GM12878 (cell line): Measurements from ENCODE around the gene TNK1. TPM values are rescaled to one million over a fixed set of nuclear protein-coding genes. Genes with fewer than 3 reads are reported as not detected.
"Not testable (repeated sequence)": the region's sequence is repeated elsewhere in the genome, so short reads cannot be mapped to it uniquely, and the experiment has no call there.

Source experiments
- ATAC-seq: fragments of 200-7000 bp; cut with Tn5 transposase; 3 replicates; pipeline ENCODE4 v1.9.1; 2020; ENCODE audit warnings: mild to moderate bottlenecking, moderate library complexity
- BruUV-seq: library from RNA; stranded (reverse); fragments of 400-500 nt; replicated peaks from 2 replicates; lab custom pipeline; 2021; lab: Mats Ljungman, UMichigan
- CTCF ChIA-PET: fragments of 300-600 bp; sonication (Branson Sonifier 250); formaldehyde crosslinking; extraction: SDS; loops from one replicate; lab custom pipeline; 2021; ENCODE audit warnings: inconsistent platforms; lab: Yijun Ruan, JAX
- POLR2A ChIA-PET: fragments of 350-600 bp; formaldehyde crosslinking; extraction: SDS; loops from one replicate; lab custom pipeline; 2021; ENCODE audit warnings: inconsistent platforms; lab: Charles Lee
- RAD21 ChIA-PET: fragments of 300-600 bp; sonication (Branson Sonifier 250); formaldehyde crosslinking; loops from one replicate; lab custom pipeline; 2023; ENCODE audit warnings: antibody characterized with exemption; ENCODE audit not compliant: unreplicated experiment; lab: Charles Lee
- SMC1A ChIA-PET: fragments of 300-600 bp; sonication (Branson Sonifier 250); formaldehyde crosslinking; loops from one replicate; lab custom pipeline; 2023; ENCODE audit not compliant: unreplicated experiment, uncharacterized antibody; lab: Charles Lee
- DNase-seq: peaks from one replicate; pipeline ENCODE4 v3.0.0-alpha.2; 2011; ENCODE audit warnings: low read depth, low spot score
- FAIRE-seq: peaks from 3 replicates; lab custom pipeline; 2011; peaks lifted over from hg19 to GRCh38; lab: Jason Lieb, UNC
- H2AFZ ChIP-seq: 2 replicates; pipeline ENCODE4 v1.6.0; 2011; ENCODE audit warnings: low read depth, low read length, control low read depth; ENCODE audit not compliant: control insufficient read depth
- H3K27ac ChIP-seq: 2 replicates; pipeline ENCODE4 v1.5.1; 2011; ENCODE audit warnings: control low read depth; ENCODE audit not compliant: control insufficient read depth, insufficient read depth
- H3K27me3 ChIP-seq, 2 experiments: replicated peaks in 1 of 2; 2 replicates each; pipeline versions ENCODE4 v1.6.0 to v1.6.1; 2011; ENCODE audit warnings: low read length in 1 of 2; ENCODE audit not compliant: control insufficient read depth in 2 of 2, insufficient read depth in 2 of 2
- H3K36me3 ChIP-seq, 2 experiments: 2 replicates each; pipeline ENCODE4 v1.5.1; 2011; ENCODE audit warnings: low read length in 1 of 2; ENCODE audit not compliant: control insufficient read depth in 2 of 2, insufficient read depth in 2 of 2
- H3K4me1 ChIP-seq: 2 replicates; pipeline ENCODE4 v1.6.1; 2011; ENCODE audit warnings: mild to moderate bottlenecking, low read length, moderate library complexity, mixed read lengths; ENCODE audit not compliant: control insufficient read depth, insufficient read depth
- H3K4me2 ChIP-seq: 2 replicates; pipeline ENCODE4 v1.6.0; 2011; ENCODE audit warnings: control low read depth; ENCODE audit not compliant: control insufficient read depth, insufficient read depth
- H3K4me3 ChIP-seq: fragments of 200-600 bp; sonication (generic); 2 replicates; pipeline ENCODE4 v1.5.1; 2016
- H3K79me2 ChIP-seq: 2 replicates; pipeline ENCODE4 v1.6.0; 2011; ENCODE audit warnings: low read length; ENCODE audit not compliant: control insufficient read depth, insufficient read depth
- H3K9ac ChIP-seq: 2 replicates; pipeline ENCODE4 v1.8.0; 2011; ENCODE audit warnings: low read length, control low read depth, mixed read lengths; ENCODE audit not compliant: control insufficient read depth, insufficient read depth
- H3K9me3 ChIP-seq: replicated peaks from 3 replicates; pipeline ENCODE4 v1.5.1; 2011; ENCODE audit warnings: mild to moderate bottlenecking, low read length; ENCODE audit not compliant: control insufficient read depth, insufficient read depth
- H4K20me1 ChIP-seq: 2 replicates; pipeline ENCODE4 v1.6.0; 2011; ENCODE audit not compliant: control insufficient read depth, insufficient read depth
- BCLAF1 ChIP-seq: fragments of 450-650 bp; IDR thresholded peaks from 2 replicates; pipeline ENCODE4 v1.6.1; 2017; ENCODE audit warnings: antibody characterized with exemption, mild to moderate bottlenecking, moderate library complexity
- CTCF ChIP-seq, 3 experiments: IDR thresholded peaks in 2 of 3; conservative IDR thresholded peaks in 1 of 3; 2 replicates each; pipeline ENCODE4 v1.5.1; 2011; ENCODE audit warnings: low read depth in 3 of 3, low read length in 3 of 3, mild to moderate bottlenecking in 3 of 3, control low read depth in 2 of 3, moderate library complexity in 2 of 3, inconsistent platforms in 1 of 3, mixed read lengths in 1 of 3; ENCODE audit not compliant: control insufficient read depth in 2 of 3, insufficient read depth in 1 of 3; ENCODE audit errors: extremely low read depth in 1 of 3
- E2F8 ChIP-seq: fragments of 450-650 bp; IDR thresholded peaks from 2 replicates; pipeline ENCODE4 v1.6.1; 2018; ENCODE audit warnings: mild to moderate bottlenecking, low read depth, moderate library complexity; ENCODE audit not compliant: partially characterized antibody
- POLR2AphosphoS5 ChIP-seq: IDR thresholded peaks from 2 replicates; pipeline ENCODE4 v1.6.1; 2011; ENCODE audit warnings: mild to moderate bottlenecking, low read length, inconsistent platforms
- ZBTB4 ChIP-seq: fragments of 450-650 bp; formaldehyde crosslinking; IDR thresholded peaks from 2 replicates; pipeline ENCODE4 v1.4.0; 2022; ENCODE audit warnings: mild to moderate bottlenecking, moderate library complexity
- WGBS: methylation state at CpG from one replicate; pipeline ENCODE4 v1.1.6; 2016; ENCODE audit warnings: low lambda C conversion rate; ENCODE audit not compliant: insufficient replicate concordance, insufficient coverage; ENCODE audit errors: missing lambda C conversion rate; 5-methylcytosine and 5-hydroxymethylcytosine counted together
- in situ Hi-C: fragments of 300-500 bp; cut with MboI; formaldehyde crosslinking; loops from 9 replicates; pipeline ENCODE4 v1.14.3; 2018; ENCODE audit warnings: mixed read lengths
- intact Hi-C: fragments of 100-400 bp; cut with micrococcal nuclease; formaldehyde crosslinking; loops from one replicate; pipeline ENCODE4 v1.14.2; 2022; ENCODE audit not compliant: unreplicated experiment
- polyA plus RNA-seq, 11 experiments: library from polyadenylated mRNA; depleted of rRNA in 4 of 11; unstranded in 6 of 11; stranded (reverse) in 5 of 11; fragments of >200 nt; fragmentation: Nextera tagmentation in 4 of 11; fragmentation: Illumina TruSeq in 1 of 11; extraction: Ambion mirVana in 4 of 11; extraction: Trizol in 1 of 11; gene quantifications; 1 replicate in 1 of 11; 2 replicates in 10 of 11; pipeline versions ENCODE4 v1.2.1 to v1.2.3, GENCODE V29; 2011 to 2016; ENCODE audit warnings: inconsistent platforms in 2 of 11, missing spikeins in 2 of 11, low read depth in 1 of 11
- total RNA-seq, 4 experiments: library from RNA; depleted of rRNA in 3 of 4; stranded (reverse); fragments of >200 nt in 3 of 4; fragmentation: Illumina TruSeq in 1 of 4; extraction: Trizol in 1 of 4; gene quantifications; 2 replicates each; pipeline versions ENCODE4 v1.2.1 to v1.2.3, GENCODE V29; 2013 to 2021

The TNK1 gene
- total and polyA plus RNA-seq, 10 of the 15 experiments (the other 5 are each of a cell fraction or from before 2014, with no cell fraction given): 0.06 to 2.5 (median 0.70) TPM

GRCh38 chr17:7336240-7337175 is 44.4 kb upstream of the TNK1 start, which contains the start of gene ACAP1 (continued):
- TF ChIP-seq E2F8 (no peak), CTCF (IDR thresholded peaks at IDR 0.05 in 2 of 3, conservative IDR thresholded peaks at IDR 0.05 in 1 of 3; ENCODE audit: control insufficient read depth in 2 of 3, extremely low read depth in 1 of 3, insufficient read depth in 1 of 3, low read depth in 3 of 3, low read length in 3 of 3) (0 out of 6 replicates have a peak, but pooled peaks of 1 of the 3 experiments have one; percentile 11), ZBTB4 (CRISPR knock-in tag) (no peak), POLR2AphosphoS5 (peak; percentile 24; the same call in 1 of the 2 replicates), BCLAF1 (no peak)

GRCh38 chr17:7337600-7337999 is 43.3 kb upstream of the TNK1 start:
- H4K20me1 ChIP-seq, H2AFZ ChIP-seq, FAIRE-seq, DNase-seq, H3K27me3 ChIP-seq, in situ Hi-C loops, BruUV-seq, H3K9me3 ChIP-seq, intact Hi-C loops: not testable (repeated sequence)
- ChIA-PET SMC1A (interaction anchor here (1.0 to 4.5 kb wide), 9 partner anchors 8 to 117 kb away, joined by 3 to 33 read pairs (median 6); partner anchors contain the start of genes GABARAP, NEURL4 and TMEM95), POLR2A (interaction anchor here (0.7 to 3.9 kb wide), 13 partner anchors 8 to 246 kb away, joined by 3 to 52 read pairs (median 10); partner anchors contain the start of genes ACADVL, DLG4, GPS2 and KCTD11), CTCF (interaction anchor here (0.9 to 3.8 kb wide), 13 partner anchors 8 to 350 kb away, joined by 3 to 46 read pairs (median 10); partner anchors contain the start of genes NEURL4, SENP3, TMEM102 and TP53), RAD21 (interaction anchor here (0.7 to 5.2 kb wide), 9 partner anchors 9 to 349 kb away, joined by 3 to 45 read pairs (median 8); partner anchors contain the start of genes KCTD11, NEURL4, TMEM102 and TMEM256)
- ATAC-seq: peak; percentile 5; the same call in 2 of the 3 replicates
- H3K27ac ChIP-seq: peak overlapping the region; percentile 99
- 5% methylated on average over 7 of the region's 7 CpGs for WGBS
- H3K4me3 ChIP-seq: peak overlapping the region; percentile 96
- H3K4me1 ChIP-seq: peaks cover 17% of the 10 kb centered on the region
- peak overlapping the region; percentile 97 for H3K4me2 ChIP-seq
- peaks cover 7 to 29% of the 10 kb centered on the region in 2 experiments for H3K36me3 ChIP-seq
- H3K9ac ChIP-seq: peak overlapping the region; percentile 99
- peaks cover 30% of the 10 kb centered on the region for H3K79me2 ChIP-seq
